ENCODE measurements around the gene PAFAH1B2. TPM values are rescaled to one million over a fixed set of nuclear protein-coding genes. Genes with fewer than 3 reads are reported as not detected.

The PAFAH1B2 gene
- total RNA-seq, 2 experiments from 2014 or later, result 59.9 to 62.8 TPM

DNA sequence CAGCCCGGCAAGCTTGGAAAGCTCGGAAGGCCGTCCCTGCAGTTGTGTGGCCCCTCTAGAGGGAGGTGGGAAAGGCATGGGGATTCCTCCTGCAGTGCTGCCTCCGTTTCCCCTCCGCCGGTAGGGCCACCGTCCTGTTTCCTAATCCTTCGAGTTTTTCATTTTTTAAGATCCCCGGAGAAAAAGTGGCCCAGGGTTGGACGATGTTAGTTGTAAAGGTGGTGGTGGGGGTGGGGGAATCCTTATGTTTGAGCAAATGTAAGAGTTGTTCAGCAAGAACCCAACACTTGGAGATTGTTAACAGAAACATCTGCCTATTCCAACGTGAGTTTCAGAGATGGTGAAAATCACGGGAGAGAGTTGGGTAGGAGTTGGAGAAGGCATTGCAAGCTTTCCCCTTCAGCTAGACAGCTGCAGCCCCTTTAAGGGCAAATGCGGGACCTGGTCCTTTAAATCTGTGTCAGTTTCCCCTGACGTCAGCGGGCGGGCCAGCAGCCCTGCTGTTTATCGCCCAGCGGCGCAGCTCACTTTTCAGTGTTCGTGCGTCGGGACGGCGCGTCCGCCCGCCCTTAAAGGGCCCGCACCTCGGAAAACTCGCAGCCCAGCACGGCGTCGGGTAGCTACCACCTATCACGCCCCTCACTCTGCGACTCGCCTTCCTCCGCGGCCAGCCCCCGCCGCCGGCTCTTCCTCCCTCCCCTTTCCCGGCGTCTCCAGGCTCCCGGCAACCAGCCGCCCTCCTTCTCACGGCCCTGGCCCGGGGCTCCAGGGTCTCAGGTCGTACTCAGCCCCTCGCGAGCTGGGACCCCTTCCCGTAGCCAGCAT, 34.3 kb downstream of the PAFAH1B2 start, which contains the start of gene SIDT2:
Gene SIDT2, plus strand, starts transcription at position 534 of the 825 bp plus-strand sequence. CDS start 521 bp downstream, outside the sequence.
- H3K27ac ChIP-seq (ENCODE audit: low read depth, low read length, poor library complexity, severe bottlenecking), result peak within 1 kb of the TSS; percentile 52
- H3K9me3 ChIP-seq (ENCODE audit: low read length), result no peaks in the 10 kb centered on the region
- DNase-seq (ENCODE audit: low spot score), result peak; percentile 96
- no TSS peak for BruUV-seq (replicated peaks)
- no peaks in the 10 kb centered on the region for H4K20me1 ChIP-seq (ENCODE audit: insufficient read depth, low read length)
- POLR2A ChIA-PET, result interaction anchor here (0.6 to 5.2 kb wide), 10 partner anchors 9 to 253 kb away, joined by 3 to 30 read pairs (median 6); partner anchors contain the start of genes PAFAH1B2, PCSK7, RNF214 and SIK3
- peak within 1 kb of the TSS; percentile 86 for H3K4me2 ChIP-seq (ENCODE audit: low read length)
- intact Hi-C loops (cut with micrococcal nuclease; ENCODE audit: unreplicated experiment), result loop anchor here (1.0 to 2.0 kb wide), 3 partner anchors 34 to 406 kb away; partner anchors contain the start of genes BUD13, PAFAH1B2, PCSK7 and RNF214
- H3K4me1 ChIP-seq (ENCODE audit: insufficient read depth, low read length, poor library complexity, severe bottlenecking), result peaks cover 30% of the 10 kb centered on the region
- no peaks in the 10 kb centered on the region for H3K9me2 ChIP-seq (ENCODE audit: insufficient read depth, low read length)
- TF ChIP-seq, protein P1, sequence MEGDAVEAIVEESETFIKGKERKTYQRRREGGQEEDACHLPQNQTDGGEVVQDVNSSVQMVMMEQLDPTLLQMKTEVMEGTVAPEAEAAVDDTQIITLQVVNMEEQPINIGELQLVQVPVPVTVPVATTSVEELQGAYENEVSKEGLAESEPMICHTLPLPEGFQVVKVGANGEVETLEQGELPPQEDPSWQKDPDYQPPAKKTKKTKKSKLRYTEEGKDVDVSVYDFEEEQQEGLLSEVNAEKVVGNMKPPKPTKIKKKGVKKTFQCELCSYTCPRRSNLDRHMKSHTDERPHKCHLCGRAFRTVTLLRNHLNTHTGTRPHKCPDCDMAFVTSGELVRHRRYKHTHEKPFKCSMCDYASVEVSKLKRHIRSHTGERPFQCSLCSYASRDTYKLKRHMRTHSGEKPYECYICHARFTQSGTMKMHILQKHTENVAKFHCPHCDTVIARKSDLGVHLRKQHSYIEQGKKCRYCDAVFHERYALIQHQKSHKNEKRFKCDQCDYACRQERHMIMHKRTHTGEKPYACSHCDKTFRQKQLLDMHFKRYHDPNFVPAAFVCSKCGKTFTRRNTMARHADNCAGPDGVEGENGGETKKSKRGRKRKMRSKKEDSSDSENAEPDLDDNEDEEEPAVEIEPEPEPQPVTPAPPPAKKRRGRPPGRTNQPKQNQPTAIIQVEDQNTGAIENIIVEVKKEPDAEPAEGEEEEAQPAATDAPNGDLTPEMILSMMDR (conservative IDR thresholded peaks at IDR 0.05; ENCODE audit: low read length), result no peak
- TF ChIP-seq EZH2phosphoT487 (IDR thresholded peaks at IDR 0.05; ENCODE audit: borderline replicate concordance, low read depth, low read length), result no peak
- H3K36me3 ChIP-seq (ENCODE audit: insufficient read depth, low read length), result peaks cover 9% of the 10 kb centered on the region; the same call in 1 of the 2 replicates
- peak within 1 kb of the TSS; percentile 88 for H3K4me3 ChIP-seq (ENCODE audit: low read depth, low read length, poor library complexity, severe bottlenecking)
- CTCF ChIA-PET (ENCODE audit: unreplicated experiment), result interaction anchor here (0.6 to 1.9 kb wide), 4 partner anchors 34 to 163 kb away, joined by 3 to 8 read pairs (median 3); partner anchors contain the start of gene PAFAH1B2
- peaks cover 3% of the 10 kb centered on the region; the same call in 1 of the 2 replicates for H3K79me2 ChIP-seq (ENCODE audit: insufficient read depth, low read depth, low read length)
- H2AFZ ChIP-seq (ENCODE audit: low read length), result peak within 1 kb of the TSS; percentile 83; the same call in 1 of the 2 replicates

DNA sequence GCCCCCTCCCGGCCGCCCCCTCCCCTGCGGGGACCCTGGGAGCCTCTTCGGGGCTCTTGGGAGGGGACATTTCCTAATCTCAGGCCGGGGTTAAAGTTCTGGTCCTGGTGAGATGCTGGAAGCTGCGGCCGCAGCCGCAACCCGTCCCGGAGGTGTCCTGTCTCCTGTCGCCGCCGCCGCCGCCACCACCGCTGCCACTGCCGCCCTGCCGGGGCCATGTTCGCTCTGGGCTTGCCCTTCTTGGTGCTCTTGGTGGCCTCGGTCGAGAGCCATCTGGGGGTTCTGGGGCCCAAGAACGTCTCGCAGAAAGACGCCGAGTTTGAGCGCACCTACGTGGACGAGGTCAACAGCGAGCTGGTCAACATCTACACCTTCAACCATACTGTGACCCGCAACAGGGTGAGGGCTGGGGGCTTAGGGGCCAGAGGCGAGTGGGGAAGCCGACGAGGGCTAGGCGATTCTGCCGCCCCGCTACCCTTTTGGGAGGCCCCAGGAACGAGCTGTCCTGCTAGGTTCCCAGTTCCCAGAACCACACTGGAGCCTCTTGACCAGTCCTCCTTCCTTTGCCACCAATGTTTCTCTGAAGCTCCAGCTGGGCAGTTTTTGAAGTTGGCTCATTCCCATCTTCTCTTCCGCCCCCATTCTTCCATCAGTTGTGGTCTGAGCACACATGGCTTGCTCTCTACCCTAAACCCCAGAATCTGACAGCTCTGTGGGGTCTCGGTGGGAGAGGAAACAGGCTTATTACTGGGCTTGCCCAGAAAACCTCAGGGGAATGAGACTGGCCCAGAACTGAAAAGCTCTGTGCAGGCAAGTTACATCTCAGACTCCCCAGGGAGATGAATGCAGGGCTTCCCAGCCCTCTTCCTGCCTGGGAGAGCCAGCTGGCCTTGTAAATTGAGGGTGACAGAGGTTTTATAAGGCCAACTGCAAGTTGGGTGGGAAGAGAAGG, 35.2 kb downstream of the PAFAH1B2 start:
- H3K4me3 ChIP-seq (ENCODE audit: low read depth, low read length, poor library complexity, severe bottlenecking), result peak overlapping the region; percentile 88
- ChIA-PET POLR2A (interaction anchor here (0.5 to 5.2 kb wide), 15 partner anchors 9 to 392 kb away, joined by 3 to 30 read pairs (median 5); partner anchors contain the start of genes PAFAH1B2, PCSK7, RNF214 and ZPR1), CTCF (ENCODE audit: unreplicated experiment) (interaction anchor here (0.9 to 1.9 kb wide), 4 partner anchors 35 to 51 kb away, joined by 3 to 8 read pairs (median 6); partner anchors contain the start of gene PAFAH1B2)
- H3K27ac ChIP-seq (ENCODE audit: low read depth, low read length, poor library complexity, severe bottlenecking), result peak overlapping the region; percentile 52
- TF ChIP-seq, protein P1 (conservative IDR thresholded peaks at IDR 0.05; ENCODE audit: low read length), result no peak
- no peak for TF ChIP-seq EZH2phosphoT487 (IDR thresholded peaks at IDR 0.05; ENCODE audit: borderline replicate concordance, low read depth, low read length)
- DNase-seq (ENCODE audit: low spot score), result peak; percentile 58
- no peaks in the 10 kb centered on the region for H4K20me1 ChIP-seq (ENCODE audit: insufficient read depth, low read length)
- peaks cover 3% of the 10 kb centered on the region; the same call in 1 of the 2 replicates for H3K79me2 ChIP-seq (ENCODE audit: insufficient read depth, low read depth, low read length)
- H3K9me3 ChIP-seq (ENCODE audit: low read length), result no peaks in the 10 kb centered on the region
- peak overlapping the region; percentile 18; the same call in 1 of the 2 replicates for H2AFZ ChIP-seq (ENCODE audit: low read length)
- H3K9me2 ChIP-seq (ENCODE audit: insufficient read depth, low read length), result no peaks in the 10 kb centered on the region
- intact Hi-C loops (cut with micrococcal nuclease; ENCODE audit: unreplicated experiment), result loop anchor here (2.0 kb wide), 1 partner anchor 407 kb away; the partner anchor contains the start of gene BUD13
- H3K4me1 ChIP-seq (ENCODE audit: insufficient read depth, low read length, poor library complexity, severe bottlenecking), result peaks cover 30% of the 10 kb centered on the region
- BruUV-seq (replicated peaks), result no TSS peak
- peaks cover 15% of the 10 kb centered on the region; the same call in 1 of the 2 replicates for H3K36me3 ChIP-seq (ENCODE audit: insufficient read depth, low read length)
- peak overlapping the region; percentile 86 for H3K4me2 ChIP-seq (ENCODE audit: low read length)

Data from OCI-LY7 (cell line).